ENCODE measurements around the gene NEDD4.

- TF ChIP-seq EP300 (IDR thresholded peaks at IDR 0.05; ENCODE audit: borderline replicate concordance in 1 of 2, low read depth in 1 of 2, low read length in 1 of 2) (no peak), CTCF (IDR thresholded peaks at IDR 0.05) (no peak)
Observed at GRCh38 chr15:55899537-55899936, 93.9 kb downstream of the NEDD4 start.
